ENCODE measurements around the gene SLC34A3.

SLC34A3 gene

GRCh38 chr9:137230705-137231371 is at the start of gene SLC34A3:
TSS of gene SLC34A3 (plus strand) at chr9:137230901. CDS start at chr9:137231703, 802 bp downstream.
- DNase-seq = no peak

GRCh38 chr9:137181680-137182079 is 49.0 kb upstream of the SLC34A3 start:
- DNase-seq = no peak

- no peak for DNase-seq
These were observed 47.9 kb upstream of the SLC34A3 start for GRCh38 chr9:137182836-137183235.

GRCh38 chr9:137183980-137184595 is 46.6 kb upstream of the SLC34A3 start:
- no peak for DNase-seq

GRCh38 chr9:137184881-137185660 is 45.6 kb upstream of the SLC34A3 start:
- no peak for DNase-seq

GRCh38 chr9:137185921-137186320 is 44.8 kb upstream of the SLC34A3 start:
- no peak for DNase-seq

GRCh38 chr9:137186385-137186784 is 44.3 kb upstream of the SLC34A3 start:
- no peak for DNase-seq

GRCh38 chr9:137187386-137187785 is 43.3 kb upstream of the SLC34A3 start:
- DNase-seq = no peak

GRCh38 chr9:137188086-137188489 is 42.6 kb upstream of the SLC34A3 start:
- no peak for DNase-seq

- peak; percentile 2 for DNase-seq
These were observed 42.0 kb upstream of the SLC34A3 start, which contains the start of the genes ANAPC2 and SSNA1 for GRCh38 chr9:137188490-137189296. TSS of gene ANAPC2 (minus strand) at chr9:137188560. CDS start at chr9:137188532, 28 bp downstream. TSS of gene SSNA1 (plus strand) at chr9:137188676. CDS start at chr9:137188727, 51 bp downstream.

GRCh38 chr9:137189297-137190295 is 41.1 kb upstream of the SLC34A3 start:
- no peak for DNase-seq

GRCh38 chr9:137190315-137190856 is 40.3 kb upstream of the SLC34A3 start:
- no peak for DNase-seq

- DNase-seq = no peak
These were observed 39.5 kb upstream of the SLC34A3 start for GRCh38 chr9:137191245-137191644.

GRCh38 chr9:137191691-137192447 is 38.8 kb upstream of the SLC34A3 start:
- DNase-seq = no peak

- DNase-seq = no peak
These were observed 38.3 kb upstream of the SLC34A3 start for GRCh38 chr9:137192448-137192780.

GRCh38 chr9:137192859-137193258 is 37.8 kb upstream of the SLC34A3 start:
- no peak for DNase-seq

GRCh38 chr9:137193771-137194170 is 36.9 kb upstream of the SLC34A3 start:
- DNase-seq = no peak

- no peak for DNase-seq
These were observed 36.3 kb upstream of the SLC34A3 start for GRCh38 chr9:137194388-137194787.

- no peak for DNase-seq
These were observed 35.8 kb upstream of the SLC34A3 start for GRCh38 chr9:137194909-137195308.

GRCh38 chr9:137195525-137196220 is 35.0 kb upstream of the SLC34A3 start:
- no peak for DNase-seq
